GM10847 (cell line): ENCODE data around the gene TLN1.

Experiments used
- POLR2A ChIP-seq: IDR thresholded peaks from 2 replicates; pipeline ENCODE4 v1.6.1; 2011; ENCODE audit not compliant: insufficient read length; ENCODE audit errors: extremely low read depth

Gene TLN1

GRCh38 chr9:35706951-35707350 lies 25.0 kb downstream of the TLN1 start:
- no peak for TF ChIP-seq POLR2A

DNA sequence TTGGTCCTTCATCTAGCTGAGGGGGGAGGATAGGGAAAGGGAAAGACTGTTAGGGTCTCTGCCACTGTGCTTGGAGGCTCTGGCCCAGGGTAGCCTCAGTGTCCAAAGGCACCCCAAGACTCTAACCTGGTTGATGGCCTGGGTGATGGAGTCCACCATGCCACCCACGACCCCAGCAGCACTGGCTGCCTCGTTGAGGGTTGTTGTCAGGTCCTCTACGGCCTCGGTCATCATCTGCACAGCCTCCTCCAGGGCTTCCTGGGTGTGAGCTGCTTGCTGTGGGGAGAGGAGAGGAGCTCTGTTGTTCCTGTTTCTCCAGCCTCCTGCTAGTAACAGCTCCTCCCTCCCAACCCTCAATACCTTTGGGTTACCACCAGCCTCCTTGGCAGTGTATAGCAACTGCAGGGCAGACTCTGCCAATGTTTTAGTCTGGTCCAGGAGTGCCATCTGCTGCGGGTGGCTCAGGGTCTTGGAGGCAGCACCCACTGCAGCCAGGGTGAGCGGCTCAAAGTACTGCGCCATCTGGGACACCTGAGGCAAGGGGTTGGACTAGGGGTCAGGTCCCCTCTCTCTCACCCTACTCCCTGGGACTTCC lies 26.1 kb downstream of the TLN1 start:
- no peak for TF ChIP-seq POLR2A

DNA sequence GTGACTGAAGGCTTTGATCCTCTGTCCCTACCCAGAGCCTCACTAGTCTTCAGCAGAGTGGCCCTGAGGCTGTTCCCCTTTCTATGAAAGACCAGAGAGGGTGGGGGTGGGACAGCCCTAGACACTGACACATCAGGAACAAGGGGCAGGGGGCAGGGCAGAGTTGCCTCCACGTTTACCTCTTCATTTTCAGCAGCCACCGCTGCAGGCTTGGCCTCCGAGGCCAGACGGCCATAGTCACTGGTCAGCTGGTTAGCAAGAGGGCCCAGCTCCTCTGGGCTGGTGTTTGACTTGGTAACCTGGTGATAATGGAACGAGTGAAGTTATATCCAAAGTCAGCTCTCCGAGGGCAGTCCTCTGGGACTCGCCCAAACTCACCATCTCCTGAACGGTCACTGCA lies 26.6 kb downstream of the TLN1 start:
- no peak for TF ChIP-seq POLR2A

DNA sequence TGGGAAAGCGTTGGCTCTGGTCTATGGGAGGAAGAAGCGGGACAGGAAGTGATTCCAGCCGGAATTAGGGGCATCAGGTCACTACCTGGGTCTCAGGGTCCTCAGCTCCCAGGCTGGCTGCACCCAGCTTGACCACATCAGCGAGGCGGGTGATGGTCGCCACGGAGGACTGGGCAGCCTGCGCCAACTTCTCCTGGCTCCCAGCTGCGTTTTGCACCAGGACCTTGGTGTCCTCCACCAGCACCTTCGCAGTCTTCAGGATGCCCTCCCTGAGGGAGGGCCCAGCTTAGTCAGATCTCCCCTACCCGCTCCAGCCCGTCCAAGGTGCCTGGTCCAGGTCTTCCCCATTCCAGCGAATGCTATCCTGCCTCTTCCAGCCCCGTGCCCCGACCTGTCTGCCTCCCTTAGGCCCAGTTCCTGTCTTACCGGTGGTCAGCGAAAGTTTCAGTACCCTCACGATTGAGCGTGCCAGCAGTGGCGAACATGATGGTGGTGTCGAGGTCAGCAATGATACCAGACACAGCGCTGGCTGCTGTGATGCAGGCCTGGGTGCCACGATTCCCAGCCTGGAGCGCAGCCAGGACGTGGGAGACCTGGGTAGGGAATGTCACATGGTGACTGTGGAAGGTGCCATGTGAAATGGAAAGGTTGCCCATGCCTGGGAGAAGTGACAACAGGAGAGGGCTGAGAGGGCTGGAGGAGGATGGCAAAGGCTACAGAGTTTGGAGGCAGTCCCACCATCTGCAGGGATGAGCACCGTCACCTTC lies 27.9 kb downstream of the TLN1 start:
- no peak for TF ChIP-seq POLR2A

DNA sequence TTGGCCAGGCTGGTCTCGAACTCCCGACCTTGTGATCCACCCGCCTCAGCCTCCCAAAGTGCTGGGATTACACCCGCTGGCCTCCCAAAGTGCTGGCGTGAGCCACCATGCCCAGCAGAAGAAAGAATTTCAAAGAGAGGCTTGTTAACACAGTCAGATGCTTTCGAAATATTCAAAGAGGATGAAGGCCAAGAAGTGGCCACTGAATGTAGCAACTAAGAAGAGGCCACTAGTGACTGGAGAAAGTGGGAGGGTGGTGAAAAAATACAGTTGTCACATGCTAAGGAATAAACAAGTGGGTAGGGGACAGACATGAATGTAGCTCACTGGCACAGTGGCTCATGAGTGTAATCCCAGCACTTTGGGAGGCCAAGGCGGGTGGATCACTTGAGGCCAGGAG lies 29.3 kb downstream of the TLN1 start:
- no peak for TF ChIP-seq POLR2A

GRCh38 chr9:35700942-35701341 lies 31.1 kb downstream of the TLN1 start:
- TF ChIP-seq POLR2A: no peak

GRCh38 chr9:35700031-35700430 lies 32.0 kb downstream of the TLN1 start:
- TF ChIP-seq POLR2A: no peak

GRCh38 chr9:35698231-35698630 lies 33.8 kb downstream of the TLN1 start:
- no peak for TF ChIP-seq POLR2A

DNA sequence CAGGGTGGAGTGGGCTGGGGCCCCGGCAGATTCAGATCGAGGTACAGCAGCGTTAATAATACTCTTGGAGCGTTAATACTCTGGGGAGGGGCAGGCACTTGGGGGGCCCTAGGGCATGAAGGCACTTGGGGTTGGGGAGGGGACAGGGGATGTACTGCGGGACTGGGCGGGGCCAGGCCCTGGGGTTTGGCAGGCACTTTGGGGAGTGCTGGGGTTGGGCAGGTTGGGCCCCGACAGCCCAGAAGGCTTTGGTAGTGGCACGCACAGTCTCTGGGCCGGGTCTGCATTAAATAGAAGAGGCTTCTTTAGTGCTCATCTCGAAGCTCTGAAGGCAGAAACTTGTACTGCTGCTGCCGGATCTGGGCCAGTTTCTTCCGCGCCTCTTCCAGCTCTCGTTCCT lies 34.5 kb downstream of the TLN1 start:
- no peak for TF ChIP-seq POLR2A

- no peak for TF ChIP-seq POLR2A
Measured at GRCh38 chr9:35696520-35697215, 35.3 kb downstream of the TLN1 start.

- TF ChIP-seq POLR2A: no peak
Measured at GRCh38 chr9:35695943-35696401, 36.0 kb downstream of the TLN1 start.

GRCh38 chr9:35691757-35692301 lies 40.2 kb downstream of the TLN1 start:
- TF ChIP-seq POLR2A: no peak

DNA sequence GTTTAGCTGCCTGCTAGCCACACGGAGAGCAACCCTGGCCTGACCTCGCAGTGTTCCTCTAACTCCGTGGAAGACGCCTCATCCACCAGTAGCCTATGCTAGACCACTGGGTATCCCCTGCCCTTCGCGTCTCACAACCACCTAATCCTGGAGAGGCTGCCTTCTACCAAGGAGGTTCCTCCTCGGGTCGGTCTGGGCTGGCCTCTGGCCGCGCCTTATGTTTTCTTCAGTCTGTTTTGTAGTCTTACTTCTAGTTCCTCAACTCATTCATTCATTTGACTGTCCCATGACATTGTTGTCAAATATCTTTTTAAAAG lies 40.7 kb downstream of the TLN1 start:
- no peak for TF ChIP-seq POLR2A

DNA sequence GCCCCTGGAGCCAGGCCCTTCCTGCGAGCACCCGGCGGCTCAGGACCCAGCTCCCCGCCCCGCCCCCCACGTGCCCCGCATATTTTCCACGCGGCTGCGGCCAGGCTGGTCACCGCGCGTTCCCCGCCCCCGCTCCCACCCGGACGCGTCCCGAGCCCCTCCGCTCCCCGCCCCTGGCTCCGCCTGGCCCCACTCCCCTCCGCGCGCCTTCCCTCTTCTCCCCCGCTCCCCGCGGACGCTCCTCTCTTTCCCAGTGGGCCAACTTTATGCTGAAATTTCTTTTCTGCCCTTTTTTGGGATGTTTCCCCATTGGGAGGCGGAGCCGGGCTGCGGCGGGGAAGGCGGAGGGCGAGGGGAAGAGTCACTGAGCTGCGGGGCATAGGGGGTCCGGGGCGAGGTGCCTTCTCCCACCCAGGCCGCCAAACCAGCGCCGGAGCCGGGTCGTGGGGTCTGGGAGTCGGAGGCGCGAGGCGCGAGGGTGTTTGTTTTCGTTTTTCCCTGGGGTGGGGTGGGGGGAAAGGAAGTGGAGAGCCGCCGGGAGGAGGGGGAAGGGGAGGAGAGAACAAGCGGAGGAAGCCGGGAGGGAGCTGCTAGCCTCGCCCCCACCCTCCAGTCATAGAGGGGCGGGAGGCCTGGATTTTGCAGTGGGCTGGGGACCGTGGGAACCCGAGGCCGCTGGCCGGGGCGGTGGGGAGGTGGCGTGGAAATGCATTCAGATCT lies 41.2 kb downstream of the TLN1 start:
- no peak for TF ChIP-seq POLR2A

DNA sequence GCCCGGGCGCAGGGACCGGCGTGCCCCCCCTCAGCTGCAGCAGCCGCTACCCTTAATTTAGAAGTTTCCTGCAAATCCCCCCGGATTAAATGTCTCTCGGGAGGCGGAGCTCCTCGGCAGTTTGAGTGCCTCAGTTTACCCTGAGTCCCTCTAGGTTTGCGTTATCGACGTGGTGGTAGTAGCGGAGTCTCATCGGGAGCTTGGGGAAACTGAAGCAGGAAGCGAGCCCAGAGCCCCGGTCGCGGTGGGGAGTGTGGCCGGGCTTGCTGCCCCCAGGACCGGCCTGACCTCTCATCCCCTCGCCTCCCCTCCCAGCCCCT lies 41.7 kb downstream of the TLN1 start:
- no peak for TF ChIP-seq POLR2A

- TF ChIP-seq POLR2A: no peak
Measured at GRCh38 chr9:35689542-35690293, 42.3 kb downstream of the TLN1 start, which contains the start of gene TPM2. TPM2 (minus strand) TSS chr9:35689925; CDS start chr9:35689817, 108 bp downstream.
